ENCODE measurements around the gene CPXM1. TPM values are rescaled to one million over a fixed set of nuclear protein-coding genes. Genes with fewer than 3 reads are reported as not detected.
A peak's percentile ranks its signal among the peaks of the same experiment; 100 is the strongest.

Gene CPXM1
- total and polyA plus RNA-seq, 4 donors = 0.23 to 3.7 (median 3.4) TPM; not detected in 1

- intact Hi-C loops (cut with DNase I) = no loop called here
- H3K4me1 ChIP-seq (ENCODE audit: control insufficient read depth in 1 of 2, insufficient read depth in 2 of 2, low read length in 2 of 2) = no peaks in the 10 kb centered on the region
- DNase-seq (no peak), ATAC-seq (ENCODE audit: low FRiP score) (no peak)
- no peaks in the 10 kb centered on the region for H3K9me3 ChIP-seq (ENCODE audit: control insufficient read depth, low read length)
- H3K27ac ChIP-seq (ENCODE audit: low read depth in 1 of 2, low read length in 2 of 2) = no peak overlapping the region
- H3K36me3 ChIP-seq (ENCODE audit: control insufficient read depth in 1 of 2, insufficient read depth in 2 of 2, low read length in 1 of 2) = no peaks in the 10 kb centered on the region
- WGBS, 2 donors = 74 to 77% methylated on average over 6 of the region's 6 CpGs
- no peak overlapping the region for H3K4me3 ChIP-seq (ENCODE audit: low read length in 2 of 2)
- no peaks in the 10 kb centered on the region for H3K27me3 ChIP-seq (ENCODE audit: control insufficient read depth in 1 of 2, insufficient read depth in 2 of 2, low read length in 1 of 2)
Measured at GRCh38 chr20:2829376-2829775, 28.9 kb upstream of the CPXM1 start.

DNA sequence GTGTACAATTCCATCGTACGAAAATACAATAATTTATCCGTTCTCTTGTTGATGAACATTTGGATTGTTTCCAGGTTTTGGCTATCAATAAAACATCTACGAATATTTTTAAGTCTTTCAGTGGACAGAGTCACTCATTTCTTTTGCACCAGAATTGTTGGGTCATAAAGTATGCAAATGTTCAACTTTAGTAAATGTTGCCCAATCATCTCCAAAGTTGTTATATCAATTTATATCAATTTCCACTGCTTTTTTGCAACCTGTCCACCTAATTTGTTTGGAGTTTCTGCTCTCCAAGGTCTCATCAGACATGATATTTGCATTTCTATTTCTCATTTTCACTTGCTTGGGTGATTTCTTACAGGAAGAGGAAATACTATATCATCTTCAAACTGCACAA is 26.2 kb upstream of the CPXM1 start:
- Histone ChIP-seq H3K4me3 (ENCODE audit: low read length in 2 of 2) (no peak overlapping the region), H3K27me3 (ENCODE audit: control insufficient read depth in 1 of 2, insufficient read depth in 2 of 2, low read length in 1 of 2) (no peaks in the 10 kb centered on the region), H3K27ac (ENCODE audit: low read depth in 1 of 2, low read length in 2 of 2) (no peak overlapping the region), H3K36me3 (ENCODE audit: control insufficient read depth in 1 of 2, insufficient read depth in 2 of 2, low read length in 1 of 2) (no peaks in the 10 kb centered on the region), H3K9me3 (ENCODE audit: control insufficient read depth, low read length) (no peaks in the 10 kb centered on the region), H3K4me1 (ENCODE audit: control insufficient read depth in 1 of 2, insufficient read depth in 2 of 2, low read length in 2 of 2) (no peaks in the 10 kb centered on the region)
- intact Hi-C loops (cut with DNase I) = no loop called here
- 77 to 85% methylated on average over 4 of the region's 4 CpGs for WGBS, 2 donors
- ATAC-seq (ENCODE audit: low FRiP score) = no peak
- no peak for DNase-seq

- H3K36me3 ChIP-seq (ENCODE audit: control insufficient read depth in 1 of 2, insufficient read depth in 2 of 2, low read length in 1 of 2) = no peaks in the 10 kb centered on the region
- WGBS, 2 donors = 86 to 92% methylated on average over 2 of the region's 2 CpGs
- no peaks in the 10 kb centered on the region for H3K27me3 ChIP-seq (ENCODE audit: control insufficient read depth in 1 of 2, insufficient read depth in 2 of 2, low read length in 1 of 2)
- no peak overlapping the region for H3K4me3 ChIP-seq (ENCODE audit: low read length in 2 of 2)
- H3K4me1 ChIP-seq (ENCODE audit: control insufficient read depth in 1 of 2, insufficient read depth in 2 of 2, low read length in 2 of 2) = no peaks in the 10 kb centered on the region
- no peak for DNase-seq
- ATAC-seq (ENCODE audit: low FRiP score) = no peak
- H3K27ac ChIP-seq (ENCODE audit: low read depth in 1 of 2, low read length in 2 of 2) = no peak overlapping the region
- intact Hi-C loops (cut with DNase I) = no loop called here
- H3K9me3 ChIP-seq (ENCODE audit: control insufficient read depth, low read length) = no peaks in the 10 kb centered on the region
Measured at GRCh38 chr20:2825761-2826160, 25.3 kb upstream of the CPXM1 start.

GRCh38 chr20:2822073-2822472 is 21.6 kb upstream of the CPXM1 start:
- Histone ChIP-seq H3K9me3 (ENCODE audit: control insufficient read depth, low read length) (no peaks in the 10 kb centered on the region), H3K27ac (ENCODE audit: low read depth in 1 of 2, low read length in 2 of 2) (no peak overlapping the region), H3K4me1 (ENCODE audit: control insufficient read depth in 1 of 2, insufficient read depth in 2 of 2, low read length in 2 of 2) (no peaks in the 10 kb centered on the region), H3K36me3 (ENCODE audit: control insufficient read depth in 1 of 2, insufficient read depth in 2 of 2, low read length in 1 of 2) (no peaks in the 10 kb centered on the region), H3K4me3 (ENCODE audit: low read length in 2 of 2) (no peak overlapping the region), H3K27me3 (ENCODE audit: control insufficient read depth in 1 of 2, insufficient read depth in 2 of 2, low read length in 1 of 2) (peaks cover 0 to 3% of the 10 kb centered on the region in 2 donors)
- intact Hi-C loops (cut with DNase I) = no loop called here
- 17 to 69% methylated on average over 5 of the region's 5 CpGs for WGBS, 2 donors
- no peak for ATAC-seq (ENCODE audit: low FRiP score)
- no peak for DNase-seq

- 5 to 11% methylated on average over 66 to 68 of the region's 68 CpGs for WGBS, 2 donors
- no peaks in the 10 kb centered on the region for H3K9me3 ChIP-seq (ENCODE audit: control insufficient read depth, low read length)
- intact Hi-C loops (cut with DNase I) = no loop called here
- no peak overlapping the region for H3K4me3 ChIP-seq (ENCODE audit: low read length in 2 of 2)
- no peaks in the 10 kb centered on the region for H3K36me3 ChIP-seq (ENCODE audit: control insufficient read depth in 1 of 2, insufficient read depth in 2 of 2, low read length in 1 of 2)
- H3K4me1 ChIP-seq (ENCODE audit: control insufficient read depth in 1 of 2, insufficient read depth in 2 of 2, low read length in 2 of 2) = no peaks in the 10 kb centered on the region
- peak in 1 of 2 donors; percentile 75 for DNase-seq
- peak; percentile 56 for ATAC-seq (ENCODE audit: low FRiP score)
- no peak overlapping the region for H3K27ac ChIP-seq (ENCODE audit: low read depth in 1 of 2, low read length in 2 of 2)
- peaks cover 0 to 3% of the 10 kb centered on the region in 2 donors for H3K27me3 ChIP-seq (ENCODE audit: control insufficient read depth in 1 of 2, insufficient read depth in 2 of 2, low read length in 1 of 2)
Measured at GRCh38 chr20:2820896-2821869, 20.8 kb upstream of the CPXM1 start.

DNA sequence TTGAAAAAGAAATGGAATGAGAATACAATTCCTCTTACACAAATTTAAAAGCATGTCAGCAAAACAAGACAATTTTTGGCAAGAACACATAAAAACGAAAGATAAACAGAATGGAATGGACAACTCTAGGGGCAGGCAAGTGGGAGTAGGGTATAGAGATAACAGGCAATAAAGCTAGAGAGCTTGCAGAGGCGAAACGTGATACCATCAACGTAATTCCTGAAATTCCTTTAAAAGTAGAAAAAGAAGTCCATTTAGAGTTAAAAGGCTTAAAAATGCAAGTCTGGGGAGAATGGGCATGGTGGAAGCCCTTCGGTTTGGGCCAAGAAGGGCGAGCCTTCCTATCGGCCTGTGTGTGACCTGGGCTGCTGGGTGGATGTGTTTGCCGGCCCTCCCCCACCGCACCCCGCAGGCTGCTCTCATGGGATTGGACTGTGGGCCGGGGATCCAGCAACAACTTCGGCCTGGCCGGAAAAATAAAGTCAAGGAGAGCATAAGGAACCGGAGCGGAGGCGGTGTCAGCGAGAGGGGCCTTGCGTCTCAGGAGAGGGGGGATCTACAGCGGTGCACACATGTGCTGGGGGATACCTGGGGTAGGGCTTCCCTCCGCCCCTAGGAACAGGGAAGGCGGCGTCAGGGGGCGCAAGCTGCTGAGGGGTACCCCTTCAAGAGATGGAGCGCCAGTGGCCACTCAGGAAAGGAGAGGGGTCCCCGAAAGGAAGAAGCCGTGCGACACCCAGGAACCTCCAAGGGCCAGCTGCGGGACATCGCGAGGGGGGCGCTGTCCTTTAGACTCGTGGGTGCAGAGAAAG is 19.9 kb upstream of the CPXM1 start:
- Histone ChIP-seq H3K4me3 (ENCODE audit: low read length in 2 of 2) (no peak overlapping the region), H3K9me3 (ENCODE audit: control insufficient read depth, low read length) (no peaks in the 10 kb centered on the region), H3K27ac (ENCODE audit: low read depth in 1 of 2, low read length in 2 of 2) (no peak overlapping the region), H3K36me3 (ENCODE audit: control insufficient read depth in 1 of 2, insufficient read depth in 2 of 2, low read length in 1 of 2) (no peaks in the 10 kb centered on the region), H3K27me3 (ENCODE audit: control insufficient read depth in 1 of 2, insufficient read depth in 2 of 2, low read length in 1 of 2) (peaks cover 0 to 3% of the 10 kb centered on the region in 2 donors), H3K4me1 (ENCODE audit: control insufficient read depth in 1 of 2, insufficient read depth in 2 of 2, low read length in 2 of 2) (no peaks in the 10 kb centered on the region)
- WGBS, 2 donors = 10 to 13% methylated on average over 32 of the region's 32 CpGs
- DNase-seq (no peak), ATAC-seq (ENCODE audit: low FRiP score) (no peak)
- intact Hi-C loops (cut with DNase I) = no loop called here

GRCh38 chr20:2817891-2818595 is 17.6 kb upstream of the CPXM1 start:
- peak in 1 of 2 donors; percentile 14 for DNase-seq
- intact Hi-C loops (cut with DNase I) = no loop called here

GRCh38 chr20:2817341-2817726 is 16.9 kb upstream of the CPXM1 start:
- peaks cover 0 to 3% of the 10 kb centered on the region in 2 donors for H3K27me3 ChIP-seq (ENCODE audit: control insufficient read depth in 1 of 2, insufficient read depth in 2 of 2, low read length in 1 of 2)
- no peaks in the 10 kb centered on the region for H3K4me1 ChIP-seq (ENCODE audit: control insufficient read depth in 1 of 2, insufficient read depth in 2 of 2, low read length in 2 of 2)
- H3K36me3 ChIP-seq (ENCODE audit: control insufficient read depth in 1 of 2, insufficient read depth in 2 of 2, low read length in 1 of 2) = no peaks in the 10 kb centered on the region
- no peak overlapping the region for H3K27ac ChIP-seq (ENCODE audit: low read depth in 1 of 2, low read length in 2 of 2)
- 99 to 100% methylated on average over 2 of the region's 2 CpGs for WGBS, 2 donors
- no peak for DNase-seq
- intact Hi-C loops (cut with DNase I) = no loop called here
- H3K4me3 ChIP-seq (ENCODE audit: low read length in 2 of 2) = no peak overlapping the region
- no peak for ATAC-seq (ENCODE audit: low FRiP score)
- no peaks in the 10 kb centered on the region for H3K9me3 ChIP-seq (ENCODE audit: control insufficient read depth, low read length)

More at GRCh38 chr20:2817891-2818595, 17.6 kb upstream of the CPXM1 start:
- no peaks in the 10 kb centered on the region for H3K4me1 ChIP-seq (ENCODE audit: control insufficient read depth in 1 of 2, insufficient read depth in 2 of 2, low read length in 2 of 2)
- no peaks in the 10 kb centered on the region for H3K36me3 ChIP-seq (ENCODE audit: control insufficient read depth in 1 of 2, insufficient read depth in 2 of 2, low read length in 1 of 2)
- H3K4me3 ChIP-seq (ENCODE audit: low read length in 2 of 2) = no peak overlapping the region
- no peaks in the 10 kb centered on the region for H3K9me3 ChIP-seq (ENCODE audit: control insufficient read depth, low read length)
- WGBS, 2 donors = 91 to 94% methylated on average over 7 of the region's 7 CpGs
- no peak for ATAC-seq (ENCODE audit: low FRiP score)
- H3K27me3 ChIP-seq (ENCODE audit: control insufficient read depth in 1 of 2, insufficient read depth in 2 of 2, low read length in 1 of 2) = peaks cover 0 to 3% of the 10 kb centered on the region in 2 donors
- no peak overlapping the region for H3K27ac ChIP-seq (ENCODE audit: low read depth in 1 of 2, low read length in 2 of 2)

Measured in aorta (tissue), 5 donors.